AG04450 (cell line): ENCODE measurements around the gene MCM10. TPM values are rescaled to one million over a fixed set of nuclear protein-coding genes. Genes with fewer than 3 reads are reported as not detected.

Source experiments
- CTCF ChIA-PET: fragments of 300-600, 350-600 bp; formaldehyde crosslinking; extraction: SDS; loops from one replicate; lab custom pipeline; 2022; ENCODE audit warnings: antibody characterized with exemption, inconsistent platforms; lab: Charles Lee
- POLR2A ChIA-PET: fragments of 350-600 bp; formaldehyde crosslinking; extraction: SDS; loops from one replicate; lab custom pipeline; 2021; ENCODE audit warnings: antibody characterized with exemption, inconsistent platforms; lab: Yijun Ruan, JAX
- DNase-seq: peaks from one replicate; pipeline ENCODE4 v3.0.0-alpha.2; 2011; ENCODE audit warnings: low read depth, low spot score
- H3K27ac ChIP-seq: one replicate; pipeline ENCODE4 v1.5.1; 2012; ENCODE audit warnings: low read depth, low read length, control low read depth
- H3K27me3 ChIP-seq: one replicate; pipeline ENCODE4 v1.6.0; 2012; ENCODE audit warnings: low read length; ENCODE audit not compliant: control insufficient read depth, insufficient read depth
- H3K4me3 ChIP-seq: 2 replicates; pipeline ENCODE4 v1.5.1; 2011; ENCODE audit warnings: mild to moderate bottlenecking, low read depth, low read length, control low read depth
- H3K9me3 ChIP-seq: 2 replicates; pipeline ENCODE4 v1.5.1; 2012; ENCODE audit warnings: low read length; ENCODE audit not compliant: control insufficient read depth, insufficient read depth
- polyA plus RNA-seq: library from polyadenylated mRNA; depleted of rRNA; stranded (reverse); fragments of >200 nt; gene quantifications from 2 replicates; pipeline ENCODE4 v1.2.3, GENCODE V29; 2011
- TF ChIP-seq, protein P1 (sequence below): IDR thresholded peaks from 2 replicates; pipeline ENCODE4 v1.5.1; 2011; ENCODE audit warnings: low read depth, low read length, control low read depth, inconsistent platforms

MCM10 gene
- polyA plus RNA-seq, 1 experiment, result 2.6 TPM

DNA sequence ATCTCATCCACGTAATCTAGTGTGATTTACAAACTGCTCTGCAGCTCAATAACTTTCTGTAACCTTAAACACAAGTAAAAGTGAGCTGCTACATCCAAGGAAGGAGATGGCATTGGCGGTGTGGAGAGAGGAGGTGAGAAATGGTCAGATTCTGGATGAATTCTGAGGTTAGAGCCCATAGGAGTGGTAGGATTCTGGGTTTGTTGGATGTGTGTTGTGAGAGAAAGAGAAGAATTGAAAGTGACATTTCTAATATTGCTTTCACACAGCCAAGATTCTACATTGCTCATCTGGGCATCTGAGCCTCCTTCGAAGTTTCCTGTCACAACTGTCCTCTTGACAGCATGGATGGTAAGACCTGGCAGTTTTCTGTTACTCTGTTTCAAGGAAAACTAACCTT lies 2.5 kb downstream of the MCM10 start:
- H3K4me3 ChIP-seq, result no peak overlapping the region
- no peaks in the 10 kb centered on the region for H3K9me3 ChIP-seq
- POLR2A ChIA-PET, result no interaction called here
- CTCF ChIA-PET, result interaction anchor here (0.7 kb wide), 1 partner anchor 139 kb away, joined by 3 read pairs; no protein-coding TSS in a partner anchor
- H3K27me3 ChIP-seq, result no peaks in the 10 kb centered on the region
- TF ChIP-seq, protein P1, sequence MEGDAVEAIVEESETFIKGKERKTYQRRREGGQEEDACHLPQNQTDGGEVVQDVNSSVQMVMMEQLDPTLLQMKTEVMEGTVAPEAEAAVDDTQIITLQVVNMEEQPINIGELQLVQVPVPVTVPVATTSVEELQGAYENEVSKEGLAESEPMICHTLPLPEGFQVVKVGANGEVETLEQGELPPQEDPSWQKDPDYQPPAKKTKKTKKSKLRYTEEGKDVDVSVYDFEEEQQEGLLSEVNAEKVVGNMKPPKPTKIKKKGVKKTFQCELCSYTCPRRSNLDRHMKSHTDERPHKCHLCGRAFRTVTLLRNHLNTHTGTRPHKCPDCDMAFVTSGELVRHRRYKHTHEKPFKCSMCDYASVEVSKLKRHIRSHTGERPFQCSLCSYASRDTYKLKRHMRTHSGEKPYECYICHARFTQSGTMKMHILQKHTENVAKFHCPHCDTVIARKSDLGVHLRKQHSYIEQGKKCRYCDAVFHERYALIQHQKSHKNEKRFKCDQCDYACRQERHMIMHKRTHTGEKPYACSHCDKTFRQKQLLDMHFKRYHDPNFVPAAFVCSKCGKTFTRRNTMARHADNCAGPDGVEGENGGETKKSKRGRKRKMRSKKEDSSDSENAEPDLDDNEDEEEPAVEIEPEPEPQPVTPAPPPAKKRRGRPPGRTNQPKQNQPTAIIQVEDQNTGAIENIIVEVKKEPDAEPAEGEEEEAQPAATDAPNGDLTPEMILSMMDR, result no peak
- no peak for DNase-seq
- no peak overlapping the region for H3K27ac ChIP-seq

DNA sequence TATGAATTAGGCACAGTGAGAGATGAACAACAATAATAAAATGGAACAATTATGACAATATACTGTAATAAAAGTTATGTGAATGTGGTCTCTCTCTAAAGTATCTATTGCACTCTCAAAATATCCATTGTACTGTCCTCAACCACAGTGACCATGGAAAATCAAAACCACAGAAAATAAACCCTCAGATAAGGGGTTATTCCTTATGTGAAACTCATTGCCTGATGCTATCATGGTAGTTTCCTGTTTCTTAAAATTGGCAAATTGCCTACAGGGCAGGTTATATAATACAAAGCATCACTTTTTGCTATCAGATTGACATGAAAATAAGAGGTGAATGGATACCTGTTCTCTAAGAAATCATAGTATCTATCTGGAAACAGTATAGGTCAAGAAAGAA lies 3.8 kb downstream of the MCM10 start:
- TF ChIP-seq, protein P1, result no peak
- Histone ChIP-seq H3K9me3 (no peaks in the 10 kb centered on the region), H3K27me3 (no peaks in the 10 kb centered on the region), H3K27ac (no peak overlapping the region), H3K4me3 (no peak overlapping the region)
- ChIA-PET CTCF (no interaction called here), POLR2A (no interaction called here)
- no peak for DNase-seq

DNA sequence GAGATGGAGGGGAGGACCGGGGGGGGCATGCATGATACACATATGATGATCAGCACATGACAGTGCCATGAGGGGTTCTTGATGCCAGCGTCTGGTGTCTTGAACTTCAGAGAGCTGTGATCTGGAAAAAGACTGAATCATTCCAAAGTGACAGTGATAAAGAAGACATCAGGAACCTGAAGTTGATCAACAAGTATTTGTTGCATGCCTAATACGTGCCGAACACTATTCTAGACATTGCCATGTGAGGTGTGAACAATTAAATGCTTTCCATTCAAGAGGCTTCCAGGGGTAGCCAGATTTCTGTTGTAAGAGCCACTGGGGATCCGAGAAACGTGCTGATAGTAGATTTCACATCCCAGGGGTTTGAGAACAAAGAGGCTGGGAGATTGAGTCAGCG lies 6.2 kb downstream of the MCM10 start:
- TF ChIP-seq, protein P1, result no peak
- no peaks in the 10 kb centered on the region for H3K9me3 ChIP-seq
- ChIA-PET CTCF (interaction anchor here (0.9 kb wide), 1 partner anchor 273 kb away, joined by 3 read pairs; no protein-coding TSS in a partner anchor), POLR2A (no interaction called here)
- no peak overlapping the region for H3K27ac ChIP-seq
- no peaks in the 10 kb centered on the region for H3K27me3 ChIP-seq
- no peak overlapping the region for H3K4me3 ChIP-seq
- DNase-seq, result no peak

DNA sequence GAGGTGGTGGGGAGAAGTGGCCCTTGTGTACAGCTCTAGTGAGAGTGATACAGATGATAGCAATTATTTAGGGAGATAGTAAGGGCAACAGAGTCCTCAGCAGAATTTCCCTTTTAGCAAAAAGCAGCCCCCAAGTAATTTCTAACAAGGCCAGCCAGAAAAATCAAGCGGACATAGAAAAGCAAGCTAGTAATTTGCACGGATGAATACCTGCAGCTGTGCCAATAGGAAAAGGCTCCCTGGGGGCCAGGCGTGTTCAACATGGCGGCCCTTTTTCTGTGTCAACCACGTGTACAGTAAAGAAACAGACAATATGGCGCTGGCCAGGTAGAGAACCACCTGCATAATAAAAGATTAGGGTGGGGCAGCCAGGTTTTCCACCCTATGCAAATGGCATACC lies 7.4 kb downstream of the MCM10 start:
- Histone ChIP-seq H3K27ac (no peak overlapping the region), H3K4me3 (no peak overlapping the region), H3K9me3 (no peaks in the 10 kb centered on the region), H3K27me3 (no peaks in the 10 kb centered on the region)
- TF ChIP-seq, protein P1, result no peak
- no peak for DNase-seq
- ChIA-PET CTCF (no interaction called here), POLR2A (no interaction called here)

DNA sequence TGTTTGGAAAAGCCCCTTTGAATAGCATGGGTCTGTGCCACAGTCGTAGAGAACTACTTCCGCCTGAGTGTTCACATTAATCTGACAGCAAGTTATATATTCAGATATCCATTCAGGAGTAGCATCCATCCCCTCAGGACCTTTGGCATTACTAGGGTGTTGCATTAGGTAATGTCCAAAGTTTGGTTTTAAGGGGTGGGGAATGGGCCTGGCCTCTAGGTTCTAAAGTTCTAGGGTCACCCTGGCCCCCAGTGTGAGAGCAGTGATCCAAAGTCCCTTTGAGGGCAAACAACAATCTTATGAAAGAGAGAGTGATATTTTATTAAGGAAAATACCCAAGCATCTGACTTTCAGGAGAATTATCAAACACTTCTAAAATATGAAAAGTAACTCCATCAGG lies 12.3 kb downstream of the MCM10 start:
- CTCF ChIA-PET, result no interaction called here

More for the DNA sequence above, 12.3 kb downstream of the MCM10 start:
- Histone ChIP-seq H3K4me3 (no peak overlapping the region), H3K27me3 (no peaks in the 10 kb centered on the region), H3K27ac (no peak overlapping the region), H3K9me3 (no peaks in the 10 kb centered on the region)
- no peak for DNase-seq
- POLR2A ChIA-PET, result no interaction called here
- TF ChIP-seq, protein P1, result no peak
